ENCODE data around the gene PA2G4.
A peak's percentile ranks its signal among the peaks of the same experiment; 100 is the strongest.

Gene PA2G4

GRCh38 chr12:56127485-56127887 lies 23.1 kb downstream of the PA2G4 start:
- DNase-seq: no peak

- DNase-seq: peak; percentile 99
Measured at GRCh38 chr12:56127888-56128669, 23.7 kb downstream of the PA2G4 start, which contains the start of gene ESYT1. TSS of gene ESYT1 (plus strand) at chr12:56128267. CDS start at chr12:56128320, 53 bp downstream.

- DNase-seq: no peak
Measured at GRCh38 chr12:56128670-56129205, 24.4 kb downstream of the PA2G4 start.

- no peak for DNase-seq
Measured at GRCh38 chr12:56129206-56129941, 25.0 kb downstream of the PA2G4 start.

GRCh38 chr12:56129942-56130495 lies 25.7 kb downstream of the PA2G4 start:
- no peak for DNase-seq

- no peak for DNase-seq
Measured at GRCh38 chr12:56130876-56131275, 26.5 kb downstream of the PA2G4 start.

GRCh38 chr12:56134897-56135296 lies 30.5 kb downstream of the PA2G4 start:
- DNase-seq: no peak

- DNase-seq: no peak
Measured at GRCh38 chr12:56137853-56138571, 33.7 kb downstream of the PA2G4 start.

- DNase-seq: no peak
Measured at GRCh38 chr12:56141946-56142784, 37.8 kb downstream of the PA2G4 start.

GRCh38 chr12:56143217-56143616 lies 38.9 kb downstream of the PA2G4 start:
- no peak for DNase-seq

GRCh38 chr12:56143870-56144269 lies 39.5 kb downstream of the PA2G4 start:
- DNase-seq: no peak

GRCh38 chr12:56145217-56145616 lies 40.9 kb downstream of the PA2G4 start:
- DNase-seq: no peak

- DNase-seq: no peak
Measured at GRCh38 chr12:56146492-56147460, 42.4 kb downstream of the PA2G4 start.

- DNase-seq: no peak
Measured at GRCh38 chr12:56150563-56150962, 46.2 kb downstream of the PA2G4 start.

GRCh38 chr12:56151672-56152131 lies 47.3 kb downstream of the PA2G4 start:
- peak; percentile 65 for DNase-seq

- peak; percentile 77 for DNase-seq
Measured at GRCh38 chr12:56152132-56152755, 47.9 kb downstream of the PA2G4 start, which contains the start of gene MYL6B. TSS of gene MYL6B (plus strand) at chr12:56152587. CDS start at chr12:56153919, 1,332 bp downstream.

GRCh38 chr12:56152756-56153677 lies 48.7 kb downstream of the PA2G4 start:
- DNase-seq: no peak

- DNase-seq: no peak
Measured at GRCh38 chr12:56153678-56154065, 49.3 kb downstream of the PA2G4 start.

- DNase-seq: no peak
Measured at GRCh38 chr12:56154246-56154771, 50.0 kb downstream of the PA2G4 start.

Data from NCI-H510A (cell line).